ENCODE results near the gene GPRASP2.

The GPRASP2 gene

GRCh38 chrX:102744307-102744706 lies 32.1 kb downstream of the GPRASP2 start:
- in situ Hi-C loops (cut with HindIII; ENCODE audit: low sequenced_read_pairs), result no loop called here

DNA sequence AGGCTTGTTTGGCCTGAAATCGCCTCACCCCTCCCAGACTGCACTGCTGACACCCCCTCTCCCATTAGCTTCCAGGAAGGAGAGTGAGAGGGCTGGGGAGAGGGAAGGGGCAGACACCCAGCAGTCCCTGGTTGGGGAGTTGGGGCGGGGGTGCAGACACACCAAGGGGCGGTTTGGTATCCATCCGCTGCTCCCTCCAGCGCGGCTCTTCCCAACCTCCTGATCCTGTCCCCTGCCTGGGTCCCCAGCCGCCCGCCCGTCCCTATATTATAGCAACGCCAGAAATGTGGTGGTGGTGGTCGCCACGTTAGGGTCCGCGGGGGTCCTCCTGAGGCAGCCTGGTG lies 33.2 kb downstream of the GPRASP2 start:
- in situ Hi-C loops (cut with HindIII; ENCODE audit: low sequenced_read_pairs), result no loop called here

GRCh38 chrX:102745857-102746584 lies 33.8 kb downstream of the GPRASP2 start:
- in situ Hi-C loops (cut with HindIII; ENCODE audit: low sequenced_read_pairs), result no loop called here

GRCh38 chrX:102765217-102765616 lies 53.0 kb downstream of the GPRASP2 start:
- in situ Hi-C loops (cut with HindIII; ENCODE audit: low sequenced_read_pairs), result no loop called here

DNA sequence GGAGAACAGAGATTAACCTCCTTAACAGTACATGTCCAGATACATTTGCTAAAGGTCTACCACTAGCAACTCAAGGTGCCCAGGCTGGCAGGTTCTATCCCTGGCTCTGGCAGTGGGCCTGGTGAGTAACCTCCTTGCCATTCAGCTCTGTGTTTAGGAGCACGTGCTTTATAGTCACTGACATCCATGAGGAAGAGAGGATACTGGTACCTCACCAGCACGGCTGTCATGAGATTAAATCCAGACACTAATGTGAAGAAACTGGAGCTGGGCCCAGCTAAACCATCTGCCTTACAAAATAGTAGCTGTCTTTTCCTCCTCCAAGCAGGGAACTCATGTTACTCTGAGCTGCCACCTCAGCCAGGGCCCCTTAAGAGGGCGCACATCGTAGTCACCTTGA lies 53.6 kb downstream of the GPRASP2 start:
- in situ Hi-C loops (cut with HindIII; ENCODE audit: low sequenced_read_pairs), result no loop called here

GRCh38 chrX:102767287-102767686 lies 55.0 kb downstream of the GPRASP2 start:
- in situ Hi-C loops (cut with HindIII; ENCODE audit: low sequenced_read_pairs), result no loop called here

All from DLD1 (cell line).